ENCODE results near the gene ILDR1.

Gene ILDR1

DNA sequence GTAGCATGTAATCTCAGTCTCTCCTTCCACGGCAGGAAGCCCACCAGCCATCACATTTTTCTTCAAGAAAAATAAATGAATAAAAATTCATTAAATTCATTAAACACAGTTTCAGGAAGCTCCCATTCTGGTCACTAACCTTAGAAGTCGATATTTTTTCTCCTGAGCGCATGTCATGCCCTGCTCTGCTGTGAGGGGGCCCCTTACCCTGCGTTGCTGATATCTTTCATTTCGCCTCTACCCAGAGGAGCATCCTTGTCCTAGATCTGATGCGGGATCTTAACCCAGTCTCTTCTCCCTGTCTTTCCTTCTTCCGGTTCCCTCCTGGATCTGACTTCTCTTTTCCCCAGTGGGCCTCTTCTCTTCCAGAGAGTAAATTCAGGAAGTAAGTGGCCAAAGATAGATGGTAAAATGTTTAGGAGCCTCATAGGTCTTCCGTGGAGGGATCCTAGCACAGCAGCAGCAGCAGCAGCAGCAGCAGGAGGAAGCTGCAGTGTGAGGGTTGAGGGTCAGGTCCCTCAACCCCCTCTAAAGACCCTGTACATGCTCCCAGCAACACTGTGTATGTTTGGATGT is 1.4 kb upstream of the ILDR1 start:
- peak overlapping the region; percentile 66 for H3K4me3 ChIP-seq (ENCODE audit: low read length)
- no peaks in the 10 kb centered on the region for H3K36me3 ChIP-seq (ENCODE audit: control insufficient read depth, low read length)
- H3K27me3 ChIP-seq (ENCODE audit: control insufficient read depth, low read length): no peaks in the 10 kb centered on the region
- H4K20me1 ChIP-seq (ENCODE audit: control insufficient read depth, insufficient read depth, low read depth, low read length): no peaks in the 10 kb centered on the region
- H3K79me2 ChIP-seq (ENCODE audit: control insufficient read depth, low read length): no peaks in the 10 kb centered on the region
- no peaks in the 10 kb centered on the region for H3K9me3 ChIP-seq (ENCODE audit: control insufficient read depth, insufficient read depth, low read length)
- TF ChIP-seq, protein P1, sequence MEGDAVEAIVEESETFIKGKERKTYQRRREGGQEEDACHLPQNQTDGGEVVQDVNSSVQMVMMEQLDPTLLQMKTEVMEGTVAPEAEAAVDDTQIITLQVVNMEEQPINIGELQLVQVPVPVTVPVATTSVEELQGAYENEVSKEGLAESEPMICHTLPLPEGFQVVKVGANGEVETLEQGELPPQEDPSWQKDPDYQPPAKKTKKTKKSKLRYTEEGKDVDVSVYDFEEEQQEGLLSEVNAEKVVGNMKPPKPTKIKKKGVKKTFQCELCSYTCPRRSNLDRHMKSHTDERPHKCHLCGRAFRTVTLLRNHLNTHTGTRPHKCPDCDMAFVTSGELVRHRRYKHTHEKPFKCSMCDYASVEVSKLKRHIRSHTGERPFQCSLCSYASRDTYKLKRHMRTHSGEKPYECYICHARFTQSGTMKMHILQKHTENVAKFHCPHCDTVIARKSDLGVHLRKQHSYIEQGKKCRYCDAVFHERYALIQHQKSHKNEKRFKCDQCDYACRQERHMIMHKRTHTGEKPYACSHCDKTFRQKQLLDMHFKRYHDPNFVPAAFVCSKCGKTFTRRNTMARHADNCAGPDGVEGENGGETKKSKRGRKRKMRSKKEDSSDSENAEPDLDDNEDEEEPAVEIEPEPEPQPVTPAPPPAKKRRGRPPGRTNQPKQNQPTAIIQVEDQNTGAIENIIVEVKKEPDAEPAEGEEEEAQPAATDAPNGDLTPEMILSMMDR (IDR thresholded peaks at IDR 0.05; ENCODE audit: low read depth, low read length, poor library complexity, severe bottlenecking): peak; percentile 58
- TF ChIP-seq EZH2phosphoT487 (IDR thresholded peaks at IDR 0.05; ENCODE audit: borderline replicate concordance, low read length): no peak
- H3K4me1 ChIP-seq (ENCODE audit: control insufficient read depth, low read length): peaks cover 76% of the 10 kb centered on the region
- H3K27ac ChIP-seq (ENCODE audit: low read depth, low read length): peak overlapping the region; percentile 68
- peaks cover 22% of the 10 kb centered on the region for H3F3A ChIP-seq (ENCODE audit: control insufficient read depth, insufficient read depth)
- H3K9me2 ChIP-seq (replicated peaks; ENCODE audit: control insufficient read depth, low read length): no peaks in the 10 kb centered on the region
- H3K4me2 ChIP-seq (ENCODE audit: low read length): peak overlapping the region; percentile 78

GRCh38 chr3:122021037-122021436 is 1.0 kb downstream of the ILDR1 start:
- Histone ChIP-seq H3K4me3 (ENCODE audit: low read length) (peak overlapping the region; percentile 74), H4K20me1 (ENCODE audit: control insufficient read depth, insufficient read depth, low read depth, low read length) (no peaks in the 10 kb centered on the region), H3K9me3 (ENCODE audit: control insufficient read depth, insufficient read depth, low read length) (peaks cover 2% of the 10 kb centered on the region; the same call in 1 of the 2 replicates), H3K4me2 (ENCODE audit: low read length) (peak overlapping the region; percentile 92), H3F3A (ENCODE audit: control insufficient read depth, insufficient read depth) (peaks cover 22% of the 10 kb centered on the region), H3K9me2 (replicated peaks; ENCODE audit: control insufficient read depth, low read length) (no peaks in the 10 kb centered on the region), H3K4me1 (ENCODE audit: control insufficient read depth, low read length) (peaks cover 72% of the 10 kb centered on the region), H3K27me3 (ENCODE audit: control insufficient read depth, low read length) (no peaks in the 10 kb centered on the region), H3K79me2 (ENCODE audit: control insufficient read depth, low read length) (no peaks in the 10 kb centered on the region), H3K27ac (ENCODE audit: low read depth, low read length) (no peak overlapping the region), H3K36me3 (ENCODE audit: control insufficient read depth, low read length) (no peaks in the 10 kb centered on the region)
- TF ChIP-seq EZH2phosphoT487 (IDR thresholded peaks at IDR 0.05; ENCODE audit: borderline replicate concordance, low read length): no peak
- TF ChIP-seq, protein P1 (IDR thresholded peaks at IDR 0.05; ENCODE audit: low read depth, low read length, poor library complexity, severe bottlenecking): no peak

- H3K36me3 ChIP-seq (ENCODE audit: control insufficient read depth, low read length): no peaks in the 10 kb centered on the region
- no peak for TF ChIP-seq EZH2phosphoT487 (IDR thresholded peaks at IDR 0.05; ENCODE audit: borderline replicate concordance, low read length)
- TF ChIP-seq, protein P1 (IDR thresholded peaks at IDR 0.05; ENCODE audit: low read depth, low read length, poor library complexity, severe bottlenecking): no peak
- H3K9me3 ChIP-seq (ENCODE audit: control insufficient read depth, insufficient read depth, low read length): peaks cover 6% of the 10 kb centered on the region; the same call in 1 of the 2 replicates
- H3K27ac ChIP-seq (ENCODE audit: low read depth, low read length): no peak overlapping the region
- H3K4me1 ChIP-seq (ENCODE audit: control insufficient read depth, low read length): peaks cover 72% of the 10 kb centered on the region
- H3K27me3 ChIP-seq (ENCODE audit: control insufficient read depth, low read length): no peaks in the 10 kb centered on the region
- no peak overlapping the region for H3K4me3 ChIP-seq (ENCODE audit: low read length)
- H3K79me2 ChIP-seq (ENCODE audit: control insufficient read depth, low read length): no peaks in the 10 kb centered on the region
- peaks cover 11% of the 10 kb centered on the region for H3F3A ChIP-seq (ENCODE audit: control insufficient read depth, insufficient read depth)
- H3K4me2 ChIP-seq (ENCODE audit: low read length): peak overlapping the region; percentile 92; the same call in 1 of the 2 replicates
- no peaks in the 10 kb centered on the region for H3K9me2 ChIP-seq (replicated peaks; ENCODE audit: control insufficient read depth, low read length)
- no peaks in the 10 kb centered on the region for H4K20me1 ChIP-seq (ENCODE audit: control insufficient read depth, insufficient read depth, low read depth, low read length)
These were observed 2.6 kb downstream of the ILDR1 start for GRCh38 chr3:122019493-122019892.

All from DOHH2 (cell line).